HepG2 (cell line): ENCODE results near the gene GPBP1. TPM values are rescaled to one million over a fixed set of nuclear protein-coding genes. Genes with fewer than 3 reads are reported as not detected.

ENCODE experiments used
- AGO2 ChIP-seq: fragments of 200-400 bp; formaldehyde crosslinking; optimal IDR thresholded peaks from 2 replicates; pipeline ENCODE3; 2017; ENCODE audit warnings: mild to moderate bottlenecking, low read depth, low read length, moderate library complexity
- CREB1 ChIP-seq, 2 experiments: fragments of 450-650 bp in 1 of 2; IDR thresholded peaks; 2 replicates each; pipeline ENCODE4 v1.6.1; 2016 to 2017; ENCODE audit warnings: control low read depth in 1 of 2, mild to moderate bottlenecking in 1 of 2, missing compliant biosample characterization in 1 of 2, missing genetic modification characterization in 1 of 2
- DNMT3B ChIP-seq: conservative IDR thresholded peaks from 2 replicates; pipeline ENCODE4 v1.6.1; 2016; ENCODE audit warnings: missing biosample characterization, control low read depth
- FIP1L1 ChIP-seq: fragments of 200-400 bp; formaldehyde crosslinking; IDR thresholded peaks from 2 replicates; pipeline ENCODE4 v1.6.1; 2018; ENCODE audit warnings: low read depth, mild to moderate bottlenecking, low read length, moderate library complexity, borderline replicate concordance; ENCODE audit not compliant: insufficient read depth
- MAF1 ChIP-seq: sonication (generic); formaldehyde crosslinking; IDR thresholded peaks from 2 replicates; pipeline ENCODE4 v1.5.0; 2020; ENCODE audit warnings: missing genetic modification reagents, borderline replicate concordance
- MTA1 ChIP-seq: sonication (generic); formaldehyde crosslinking; IDR thresholded peaks from 2 replicates; pipeline ENCODE4 v1.4.0; 2020; ENCODE audit warnings: missing genetic modification reagents, mild to moderate bottlenecking, borderline replicate concordance
- NR2C2 ChIP-seq: sonication (generic); formaldehyde crosslinking; IDR thresholded peaks from 2 replicates; pipeline ENCODE4 v1.4.0; 2020; ENCODE audit warnings: missing genetic modification reagents, mild to moderate bottlenecking, moderate library complexity, borderline replicate concordance
- PATZ1 ChIP-seq: sonication (generic); formaldehyde crosslinking; IDR thresholded peaks from 2 replicates; pipeline ENCODE4 v1.4.0; 2020; ENCODE audit warnings: missing genetic modification reagents
- PHF8 ChIP-seq: sonication (generic); formaldehyde crosslinking; IDR thresholded peaks from 2 replicates; pipeline ENCODE4 v1.5.0; 2020; ENCODE audit warnings: missing genetic modification reagents
- STAT6 ChIP-seq: sonication (generic); formaldehyde crosslinking; IDR thresholded peaks from 2 replicates; pipeline ENCODE4 v1.4.0; 2020; ENCODE audit warnings: missing genetic modification reagents, mild to moderate bottlenecking, borderline replicate concordance
- TCF7 ChIP-seq: sonication (generic); IDR thresholded peaks from 2 replicates; pipeline ENCODE4 v1.6.1; 2016; ENCODE audit warnings: antibody characterized with exemption, low read depth
- ZBTB38 ChIP-seq: sonication (generic); formaldehyde crosslinking; IDR thresholded peaks from 2 replicates; pipeline ENCODE4 v1.5.1; 2020; ENCODE audit warnings: mild to moderate bottlenecking, missing genetic modification reagents
- ZC3H13 ChIP-seq: sonication (generic); formaldehyde crosslinking; IDR thresholded peaks from 2 replicates; pipeline ENCODE4 v1.8.1; 2023; ENCODE audit warnings: mild to moderate bottlenecking, missing genetic modification reagents, moderate library complexity
- ZNF160 ChIP-seq: sonication (generic); formaldehyde crosslinking; IDR thresholded peaks from 2 replicates; pipeline ENCODE4 v1.8.0; 2022; ENCODE audit warnings: mild to moderate bottlenecking, inconsistent platforms, missing genetic modification reagents
- ZNF180 ChIP-seq: sonication (generic); formaldehyde crosslinking; IDR thresholded peaks from 2 replicates; pipeline ENCODE4 v1.4.0; 2020; ENCODE audit warnings: low read depth, missing genetic modification reagents, borderline replicate concordance
- ZNF275 ChIP-seq: sonication (generic); formaldehyde crosslinking; IDR thresholded peaks from 2 replicates; pipeline ENCODE4 v1.8.0; 2022; ENCODE audit warnings: missing genetic modification reagents, mild to moderate bottlenecking, inconsistent platforms, borderline replicate concordance
- ZNF329 ChIP-seq: sonication (generic); formaldehyde crosslinking; IDR thresholded peaks from 2 replicates; pipeline ENCODE4 v1.9.0; 2021; ENCODE audit warnings: low read depth, mild to moderate bottlenecking, missing genetic modification reagents
- ZNF337 ChIP-seq: sonication (generic); formaldehyde crosslinking; IDR thresholded peaks from 2 replicates; pipeline ENCODE4 v1.5.1; 2020; ENCODE audit warnings: missing genetic modification reagents, low read depth, mild to moderate bottlenecking, borderline replicate concordance
- ZNF570 ChIP-seq: sonication (generic); formaldehyde crosslinking; IDR thresholded peaks from 2 replicates; pipeline ENCODE4 v1.4.0; 2020; ENCODE audit warnings: mild to moderate bottlenecking, missing genetic modification reagents, borderline replicate concordance
- ZNF644 ChIP-seq: IDR thresholded peaks from 2 replicates; pipeline ENCODE4 v1.6.1; 2016; ENCODE audit warnings: low read depth
- ZNF737 ChIP-seq: sonication (generic); formaldehyde crosslinking; IDR thresholded peaks from 2 replicates; pipeline ENCODE4 v1.5.0; 2020; ENCODE audit warnings: missing genetic modification reagents, mild to moderate bottlenecking, borderline replicate concordance
- ZNF891 ChIP-seq: sonication (generic); formaldehyde crosslinking; IDR thresholded peaks from 2 replicates; pipeline ENCODE4 v1.5.0; 2020; ENCODE audit warnings: mild to moderate bottlenecking, missing genetic modification reagents
- polyA plus RNA-seq, 8 experiments: library from polyadenylated mRNA; depleted of rRNA in 3 of 8; stranded (reverse) in 7 of 8; unstranded in 1 of 8; fragments of >200 nt; fragmentation: Illumina TruSeq in 4 of 8; extraction: Trizol in 4 of 8; gene quantifications; 2 replicates each; pipeline versions ENCODE4 v1.2.1 to v1.2.3, GENCODE V29; 2011 to 2016; ENCODE audit warnings: low read depth in 4 of 8, missing spikeins in 1 of 8, mixed read lengths in 1 of 8; ENCODE audit not compliant: insufficient read depth in 1 of 8
- total RNA-seq, 5 experiments: library from RNA; depleted of rRNA; stranded (reverse); fragments of >200 nt; fragmentation: Illumina TruSeq; extraction: Trizol; gene quantifications; 2 replicates each; pipeline ENCODE4 v1.2.3, GENCODE V29; 2016; ENCODE audit warnings: low read depth in 1 of 5

The GPBP1 gene
- total and polyA plus RNA-seq, 2 of the 13 experiments (the other 11 are each of a cell fraction or from before 2014, with no cell fraction given), result 27.1 to 72.2 TPM

GRCh38 chr5:57173319-57174127 lies at the start of gene GPBP1 (continued):
- no peak for TF ChIP-seq ZNF891
- no peak for TF ChIP-seq FIP1L1
- TF ChIP-seq ZNF329, result no peak; the same call in 1 of the 2 replicates
- no peak for TF ChIP-seq ZNF337 (CRISPR knock-in tag)
- no peak for TF ChIP-seq MAF1 (CRISPR knock-in tag)
- no peak for TF ChIP-seq ZNF570 (CRISPR knock-in tag)
- TF ChIP-seq DNMT3B (CRISPR knock-in tag), result no peak
- TF ChIP-seq ZNF160 (CRISPR knock-in tag), result no peak
- TF ChIP-seq ZBTB38, result 0 out of 2 replicates have a peak, but pooled peaks have one; percentile 17
- TF ChIP-seq ZC3H13, result no peak; the same call in 1 of the 2 replicates
- TF ChIP-seq PHF8 (CRISPR knock-in tag), result peak; percentile 65
- peak; percentile 85 for TF ChIP-seq PATZ1 (CRISPR knock-in tag)
- TF ChIP-seq MTA1 (CRISPR knock-in tag), result peak; percentile 15; the same call in 1 of the 2 replicates
- TF ChIP-seq CREB1 (IDR thresholded peaks at IDR 0.05), result peak; percentile 97
- peak; percentile 82 for TF ChIP-seq CREB1 (CRISPR knock-in tag; IDR thresholded peaks at IDR 0.05)
- no peak for TF ChIP-seq TCF7
- no peak for TF ChIP-seq STAT6 (CRISPR knock-in tag)
- TF ChIP-seq AGO2, result no peak
- TF ChIP-seq ZNF644, result no peak; the same call in 1 of the 2 replicates
- no peak; the same call in 1 of the 2 replicates for TF ChIP-seq NR2C2 (CRISPR knock-in tag)
- TF ChIP-seq ZNF180 (CRISPR knock-in tag), result no peak
- TF ChIP-seq ZNF737 (CRISPR knock-in tag), result no peak
- TF ChIP-seq ZNF275, result no peak; the same call in 1 of the 2 replicates
